CD4-positive, alpha-beta T cell treated with Interferon gamma for 1 hour (primary cell): ENCODE data around the gene SIRPB1.
"Not testable (repeated sequence)": the region's sequence is repeated elsewhere in the genome, so short reads cannot be mapped to it uniquely, and the experiment has no call there.

Experiments used
- DNase-seq: peaks from one replicate; pipeline ENCODE4 v3.0.0-alpha.2; 2020

Gene SIRPB1

DNA sequence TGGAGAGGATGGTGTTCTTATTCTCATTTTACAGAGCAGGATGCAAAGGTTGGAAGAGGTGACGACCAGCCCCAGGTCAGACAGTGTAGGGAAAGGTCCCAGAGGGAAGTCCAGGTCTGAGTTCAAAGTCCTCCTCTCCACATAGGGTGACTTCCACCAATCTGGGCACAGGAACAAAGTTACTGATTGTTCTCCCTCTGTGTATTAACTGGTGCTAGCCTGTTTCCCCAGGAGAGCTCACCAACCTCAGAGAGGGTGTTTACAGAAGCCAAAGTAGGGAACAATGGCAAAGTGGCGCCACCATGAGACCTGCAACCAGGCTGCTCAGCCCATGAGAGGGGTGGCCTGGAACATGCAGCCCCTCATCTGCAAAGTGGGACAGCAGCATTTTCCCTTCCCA, 16.8 kb upstream of the SIRPB1 start:
- no peak for DNase-seq

DNA sequence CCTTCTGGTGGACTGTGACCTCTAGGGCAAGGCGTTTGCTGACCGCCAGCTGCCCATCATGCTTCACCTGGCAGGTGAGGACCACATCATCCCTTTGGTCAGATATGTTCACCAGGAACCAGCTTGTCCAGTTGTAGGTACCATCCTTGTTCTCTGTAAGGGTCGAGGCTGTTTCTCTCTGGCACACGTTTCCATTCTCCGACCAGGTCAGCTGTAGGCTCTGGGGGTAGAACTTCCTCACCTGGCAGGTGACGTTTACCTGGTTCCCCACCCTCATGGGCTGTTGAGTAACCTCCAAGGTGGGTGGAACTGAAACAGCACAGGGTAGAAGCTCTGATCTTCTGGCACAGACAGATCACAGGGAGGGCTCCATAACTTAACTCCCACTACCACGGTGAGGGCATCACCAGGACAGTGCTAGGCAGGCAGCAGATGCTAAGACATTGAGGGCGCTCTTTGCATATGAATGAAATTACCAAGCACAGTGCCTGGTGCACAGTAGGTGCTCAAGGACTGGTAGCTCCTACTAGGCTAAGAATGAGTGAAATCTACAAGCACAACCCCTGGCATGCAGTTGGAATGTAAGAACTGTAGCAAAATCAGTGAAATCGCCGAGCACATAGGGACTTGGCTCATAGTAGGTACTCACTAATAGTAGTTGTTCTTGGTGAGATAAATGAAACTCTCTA, 15.6 kb upstream of the SIRPB1 start:
- DNase-seq = no peak

DNA sequence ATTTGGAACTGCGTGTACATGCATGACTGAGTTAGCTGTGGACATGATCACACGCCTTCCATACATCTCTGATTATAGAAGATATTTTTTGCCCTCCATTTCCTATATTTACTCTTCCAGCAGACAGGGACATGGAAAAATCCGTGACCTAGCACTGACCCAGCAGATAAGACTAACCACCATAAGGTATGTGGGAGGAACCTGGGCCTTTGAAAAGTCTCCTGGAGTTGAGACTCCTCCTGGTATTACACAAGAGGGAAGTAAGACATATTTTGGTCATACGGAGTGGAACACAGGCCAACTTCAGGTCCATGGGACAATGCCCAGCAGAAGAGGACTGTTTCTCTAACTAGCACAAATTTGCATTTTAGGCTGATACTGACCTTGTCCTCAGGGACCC, 13.7 kb upstream of the SIRPB1 start:
- DNase-seq = no peak

DNA sequence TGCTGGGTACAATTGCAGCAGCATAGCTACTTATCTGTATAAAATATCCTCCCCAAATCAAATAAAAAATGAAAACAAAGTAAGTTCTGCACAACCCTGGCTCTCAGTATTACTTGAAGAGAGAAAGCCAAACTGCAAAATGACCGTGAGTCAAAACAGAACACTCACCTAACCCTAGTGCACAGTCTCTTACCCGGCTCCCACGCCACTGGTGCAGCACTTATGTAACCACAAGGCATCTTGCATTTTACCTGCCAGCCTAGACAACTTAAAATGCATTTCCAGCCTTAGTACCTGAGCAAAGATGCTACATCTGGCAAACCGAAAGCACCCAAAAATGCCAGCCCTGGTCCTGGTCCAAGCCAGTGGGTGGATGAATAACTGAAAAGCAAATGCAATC, 12.4 kb upstream of the SIRPB1 start:
- no peak for DNase-seq

DNA sequence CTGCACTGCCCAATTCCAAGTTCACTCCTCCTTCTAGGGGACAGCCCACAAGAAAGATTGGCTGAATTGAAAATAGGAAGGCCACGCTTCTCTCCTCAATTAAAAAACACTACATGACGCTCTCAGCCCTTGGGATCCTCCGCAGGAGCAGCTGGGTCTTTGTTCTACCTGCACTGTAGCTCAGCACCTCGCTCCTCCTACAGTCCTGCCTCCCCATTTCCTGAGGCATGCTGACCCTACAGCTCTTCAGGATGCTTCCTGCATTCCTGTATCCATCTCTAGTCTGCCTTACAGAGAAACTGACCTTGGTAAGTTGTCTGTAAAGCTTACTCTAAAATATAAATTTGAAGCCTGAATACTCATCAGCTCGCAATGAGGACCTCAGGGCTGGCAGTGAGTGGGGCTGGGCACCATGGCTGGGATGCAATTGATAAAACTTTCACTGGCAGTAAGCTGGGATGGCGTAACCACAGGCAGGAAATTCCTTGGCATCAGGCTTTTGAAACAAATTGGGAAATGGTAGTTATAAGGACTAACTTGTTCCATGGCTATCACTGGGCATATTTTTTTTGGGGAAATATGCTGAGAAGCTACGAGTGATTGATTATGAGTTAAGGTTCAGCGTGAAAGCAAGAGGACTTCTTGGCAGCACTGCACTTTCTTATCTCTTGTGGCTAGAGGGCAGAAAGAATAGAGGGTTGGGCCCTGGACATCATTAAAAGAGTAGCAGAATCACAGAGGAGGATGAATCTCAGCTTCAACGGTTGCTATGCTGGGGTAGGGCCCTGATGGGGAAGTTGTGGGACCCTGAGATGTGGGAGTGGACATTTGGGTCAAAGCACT, 11.7 kb upstream of the SIRPB1 start:
- DNase-seq = no peak

DNA sequence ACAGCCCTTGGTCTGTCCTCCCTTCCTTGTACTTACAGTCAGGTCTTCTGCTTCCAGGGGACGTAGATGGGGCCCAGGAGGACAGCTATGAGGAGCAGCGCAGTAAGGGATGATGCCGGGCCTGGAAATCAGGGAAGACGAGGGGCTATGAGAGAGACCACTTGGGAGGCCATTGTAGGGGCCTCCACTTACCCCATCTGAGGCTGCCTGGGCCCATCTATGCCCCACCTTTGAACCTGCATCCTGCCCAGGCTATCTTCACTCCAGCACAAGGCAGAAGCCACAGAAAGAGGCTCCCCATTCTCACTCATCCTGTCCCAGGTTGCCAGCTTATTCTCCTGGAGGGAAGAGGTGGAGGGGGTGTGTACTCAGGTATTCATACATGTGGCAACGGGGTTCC, 10.4 kb upstream of the SIRPB1 start:
- no peak for DNase-seq

DNA sequence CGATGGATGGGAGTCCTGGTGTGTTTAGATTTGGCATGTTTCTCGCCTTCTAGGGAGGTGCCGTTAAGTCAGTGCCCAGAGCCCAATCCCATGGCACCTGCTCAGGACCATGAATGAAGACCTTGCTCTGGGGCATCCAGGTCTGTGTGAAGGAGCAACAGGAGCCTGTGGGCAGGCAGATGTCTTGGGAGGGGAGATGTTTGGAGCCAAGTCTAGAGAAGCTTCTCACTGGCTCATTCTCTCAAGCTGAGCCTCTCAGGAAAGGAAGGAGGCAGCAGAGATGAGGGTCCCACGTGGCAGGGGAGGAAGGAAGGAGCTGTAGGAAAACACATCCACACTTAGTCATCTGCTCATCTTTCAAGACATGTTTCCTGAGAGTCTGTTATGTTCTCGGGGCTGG, 9.5 kb upstream of the SIRPB1 start:
- DNase-seq = no peak

DNA sequence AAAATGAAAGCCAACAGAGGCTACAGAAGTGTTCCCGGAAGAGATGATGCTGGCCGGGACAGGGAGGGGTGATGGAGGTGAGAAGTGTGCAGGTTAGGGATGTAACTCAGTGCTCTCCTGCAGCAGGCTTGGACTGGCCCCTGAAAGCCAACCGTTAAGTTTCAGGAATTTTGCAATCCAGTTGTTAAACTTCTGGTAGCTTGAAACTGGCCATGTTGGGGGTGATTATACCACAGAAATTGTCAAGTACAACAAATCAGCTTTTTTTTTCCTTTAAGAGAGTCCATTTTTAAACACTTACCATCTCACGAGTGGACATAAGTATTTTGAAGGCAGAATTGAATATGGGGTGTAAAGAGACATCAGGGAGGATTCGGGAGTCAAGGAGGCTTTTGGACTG, 8.8 kb upstream of the SIRPB1 start:
- no peak for DNase-seq

DNA sequence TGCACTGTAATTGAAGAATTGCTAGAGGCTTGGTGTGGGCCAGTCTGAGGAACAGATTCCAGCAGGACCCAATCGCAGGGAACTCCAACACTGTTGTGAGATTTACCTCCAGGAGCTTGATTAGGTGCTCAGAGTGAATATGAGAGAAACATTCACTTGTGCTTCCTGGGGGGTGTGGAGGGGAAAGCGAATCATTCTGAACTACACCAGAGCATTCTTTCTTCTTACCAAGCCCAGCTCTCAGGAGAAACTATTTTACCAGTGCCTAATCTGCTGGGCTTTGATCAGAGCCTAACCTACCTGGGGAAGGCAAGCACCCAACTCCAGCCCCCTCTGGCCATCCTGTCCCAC, 7.4 kb upstream of the SIRPB1 start:
- DNase-seq = no peak

DNA sequence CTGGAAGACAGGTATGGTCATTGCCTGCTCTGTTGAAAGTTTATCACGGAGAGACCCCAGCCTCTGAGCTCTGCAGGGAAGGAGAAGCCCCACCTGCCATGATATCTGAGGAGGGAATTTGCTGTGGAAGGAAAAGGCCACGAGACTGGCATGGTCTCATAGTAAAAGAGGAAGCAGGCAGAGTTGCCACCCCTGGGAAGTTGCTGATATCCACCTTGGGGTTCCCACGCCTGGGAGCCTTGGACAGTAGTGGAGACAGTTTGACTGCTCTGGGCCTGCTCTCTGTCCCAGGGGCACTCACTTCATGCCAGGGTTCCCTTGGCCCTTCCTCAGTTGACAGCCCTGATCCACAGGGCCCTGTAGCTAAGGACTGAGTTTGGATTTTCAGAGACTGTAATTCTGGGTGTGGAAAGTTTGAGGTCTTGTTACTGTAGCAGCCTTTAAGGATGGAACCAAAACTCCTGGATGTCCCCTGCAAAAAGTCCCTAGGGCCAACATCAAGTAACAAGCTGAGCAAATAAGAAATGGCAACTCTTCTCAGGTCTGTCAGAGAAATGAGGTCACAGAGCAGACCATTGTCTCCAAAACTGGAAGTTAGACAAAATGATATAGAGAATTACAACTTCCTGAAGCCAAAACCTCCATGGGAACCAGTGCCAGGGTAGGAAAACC, 6.9 kb upstream of the SIRPB1 start:
- DNase-seq = no peak

DNA sequence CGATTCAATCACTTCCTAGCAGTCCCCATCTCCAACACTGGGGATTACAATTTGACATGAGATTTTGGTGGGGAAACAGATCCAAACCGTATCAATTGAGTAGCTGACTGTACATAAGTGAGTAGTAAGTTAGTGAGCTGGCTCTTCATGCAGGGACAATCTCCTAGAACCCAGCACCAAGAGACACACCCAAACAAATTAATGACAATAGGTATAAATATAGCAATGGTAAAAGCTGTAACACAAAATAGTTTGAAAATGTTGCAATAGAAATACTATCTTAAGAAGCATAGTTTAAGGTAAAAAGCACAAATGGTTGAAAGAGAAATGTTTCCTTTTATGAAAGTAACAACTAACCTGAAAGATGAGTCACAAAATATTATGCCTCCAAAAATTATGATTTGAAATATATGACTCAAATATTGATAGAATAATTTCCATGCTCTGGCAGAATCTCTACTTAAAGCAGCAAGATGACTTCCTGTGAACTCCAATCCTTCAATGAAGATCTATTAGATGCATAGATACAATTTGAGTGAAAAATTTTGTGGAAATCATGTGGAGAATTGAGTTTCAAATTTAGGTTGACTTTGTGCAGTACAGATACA, 5.4 kb upstream of the SIRPB1 start:
- DNase-seq = no peak

DNA sequence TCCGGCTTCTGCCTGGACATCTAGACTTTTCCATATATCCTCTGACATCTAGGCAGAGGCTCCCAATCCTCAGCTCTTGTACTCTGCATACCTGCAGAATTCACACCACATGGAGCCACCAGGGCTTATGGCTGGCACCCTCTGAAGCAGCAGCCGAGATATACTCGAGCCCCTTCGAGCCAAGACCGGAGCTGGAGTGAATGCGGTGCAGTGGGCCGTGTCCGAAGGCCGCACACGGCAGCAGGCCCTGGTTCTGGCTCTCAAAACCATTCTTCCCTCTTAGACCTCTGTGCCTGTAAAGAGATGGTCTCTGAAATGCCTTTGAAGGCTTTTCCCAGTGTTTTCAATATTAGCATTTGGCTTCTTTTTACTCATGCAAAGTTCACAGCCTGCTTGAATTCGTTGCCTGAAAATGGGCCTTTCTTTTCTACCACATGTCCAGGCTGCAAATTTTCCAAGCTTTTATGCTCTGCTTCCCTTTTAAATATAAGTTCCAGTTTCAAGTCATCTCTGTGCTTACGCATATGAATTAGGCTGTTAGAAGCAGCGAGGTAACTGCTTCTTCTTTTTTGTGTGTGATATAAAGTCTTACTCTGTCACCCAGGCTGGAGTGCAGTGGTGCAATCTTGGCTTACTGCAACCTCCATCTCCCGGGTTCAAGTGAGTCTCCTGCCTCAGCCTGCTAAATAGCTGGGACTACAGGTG, 3.8 kb upstream of the SIRPB1 start:
- no peak for DNase-seq

DNA sequence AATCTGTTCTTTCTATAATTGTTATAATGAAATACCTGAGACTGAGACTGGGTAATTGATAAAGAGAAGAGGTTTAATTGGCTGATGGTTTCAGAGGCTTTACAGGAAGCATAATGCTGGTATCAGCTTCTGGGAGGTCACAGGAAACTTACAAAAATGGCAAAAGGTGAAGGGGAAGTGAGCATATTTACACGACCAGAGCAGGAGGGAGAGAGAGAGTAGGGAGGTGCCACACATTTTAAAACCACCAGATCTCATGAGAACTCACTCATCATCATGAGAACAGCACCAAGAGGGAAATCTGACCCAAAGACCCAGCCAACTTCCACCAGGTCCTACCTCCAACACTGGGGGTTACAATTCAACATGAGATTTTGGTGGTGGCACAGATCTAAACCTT, 2.6 kb upstream of the SIRPB1 start:
- no peak for DNase-seq

DNA sequence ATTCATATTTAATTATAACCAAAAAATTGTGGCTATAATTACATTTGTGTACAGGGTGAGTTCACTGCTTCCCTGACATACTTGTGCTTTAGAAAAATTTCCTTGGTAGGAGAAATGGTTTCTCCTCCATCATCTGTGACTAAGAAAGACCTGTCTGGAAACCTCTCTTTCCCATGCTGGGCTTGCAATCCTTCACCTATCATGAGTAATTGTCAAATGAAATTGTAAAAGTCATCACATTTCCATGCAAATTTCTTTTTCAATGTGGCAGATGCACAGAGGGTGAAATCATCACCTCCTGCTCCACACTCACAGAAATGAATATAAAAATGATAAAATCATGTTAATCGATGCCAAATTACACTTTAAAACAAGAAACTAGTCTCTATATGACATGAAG, 1.5 kb upstream of the SIRPB1 start:
- DNase-seq = no peak

DNA sequence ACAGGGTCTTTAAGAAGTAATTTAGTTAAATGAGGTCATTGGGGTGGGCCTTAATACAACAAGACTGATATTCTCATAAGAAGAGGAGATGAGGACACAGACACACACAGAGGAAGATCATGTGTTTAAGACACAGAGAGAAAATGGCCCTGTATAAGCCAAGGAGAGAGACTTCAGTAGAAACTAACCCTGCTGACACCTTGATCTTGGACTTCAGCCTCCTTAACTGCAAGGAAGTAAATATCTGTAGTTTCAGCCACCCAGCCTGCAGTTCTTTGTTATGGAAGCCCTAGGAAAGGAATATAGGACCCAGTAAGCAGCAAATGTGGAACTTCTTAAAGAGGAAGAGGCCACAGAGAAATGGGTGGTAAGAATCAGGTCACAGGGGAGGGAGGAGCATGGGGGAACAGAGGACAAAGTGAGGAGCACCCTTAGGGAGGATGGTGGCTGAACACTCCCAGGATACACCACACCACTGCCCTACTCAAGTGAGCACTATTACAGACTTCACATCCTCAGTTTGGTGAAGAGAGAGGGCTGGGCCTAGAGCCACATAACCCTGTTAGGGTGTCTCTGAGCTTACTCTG, 762 bp downstream of the SIRPB1 start:
- DNase-seq = no peak

DNA sequence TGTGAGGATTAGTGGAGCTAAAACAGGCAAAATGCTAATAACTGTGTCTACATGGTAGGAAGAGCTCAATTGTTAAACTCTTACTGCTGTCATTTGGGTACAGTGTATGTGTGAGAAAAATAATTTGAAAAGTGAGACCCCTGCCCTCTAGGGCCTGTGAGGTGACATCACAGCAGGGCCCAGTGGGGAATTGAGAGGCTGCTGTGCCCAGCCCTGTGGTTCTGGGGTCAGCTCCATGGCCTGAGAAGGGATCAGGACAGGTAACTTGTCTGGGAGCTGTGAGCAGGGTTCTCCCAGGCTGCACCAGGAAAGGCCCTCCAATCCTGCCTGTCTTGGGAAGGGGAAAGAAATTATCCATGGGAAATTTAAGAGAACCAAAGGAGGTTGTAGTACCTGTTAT, 1.3 kb downstream of the SIRPB1 start:
- no peak for DNase-seq

DNA sequence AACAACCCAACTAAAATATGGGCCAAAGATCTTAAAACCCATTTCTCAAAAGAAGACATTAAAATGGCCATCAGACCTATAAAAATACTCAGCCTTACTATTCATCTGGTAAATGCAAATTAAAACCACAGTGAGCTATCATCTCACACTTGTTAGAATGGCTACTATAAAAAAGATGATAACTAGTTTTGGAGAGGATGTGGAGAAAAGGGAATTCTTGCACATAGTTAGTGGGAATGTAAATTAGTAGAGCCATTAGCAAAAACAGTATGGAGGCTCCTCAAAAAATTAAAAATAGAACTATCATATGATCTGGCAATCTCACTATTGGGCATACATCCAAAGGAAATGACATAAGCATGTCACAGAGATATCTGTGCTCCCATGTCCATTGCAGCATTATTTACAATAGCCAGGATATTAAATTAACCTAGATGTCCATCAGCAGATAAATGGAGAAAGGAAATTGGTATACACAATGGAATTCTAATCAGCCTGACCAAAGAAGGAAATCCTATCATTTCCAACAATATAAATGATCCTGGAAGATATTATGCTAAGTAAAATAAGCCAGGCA, 2.9 kb downstream of the SIRPB1 start:
- DNase-seq = no peak

DNA sequence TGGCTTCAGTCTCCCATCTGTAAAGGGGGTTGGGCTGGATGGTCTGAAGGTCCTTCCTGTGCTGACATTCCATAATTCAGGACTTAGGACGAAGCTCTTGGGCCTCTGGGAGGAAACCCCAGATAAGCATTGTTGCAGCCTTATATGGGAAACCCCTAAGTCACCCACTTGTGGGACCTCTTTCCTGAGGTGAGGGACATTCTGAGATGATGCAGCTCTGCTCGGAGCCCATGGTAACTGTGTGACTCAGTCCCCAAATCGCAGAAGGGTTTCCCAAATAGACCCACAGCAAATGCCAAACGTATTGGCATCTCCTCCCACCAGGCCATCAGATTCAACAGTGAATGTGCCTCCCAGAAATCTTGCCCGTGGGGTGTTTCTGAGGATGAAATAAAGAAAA, 9.4 kb downstream of the SIRPB1 start:
- not testable (repeated sequence) for DNase-seq

DNA sequence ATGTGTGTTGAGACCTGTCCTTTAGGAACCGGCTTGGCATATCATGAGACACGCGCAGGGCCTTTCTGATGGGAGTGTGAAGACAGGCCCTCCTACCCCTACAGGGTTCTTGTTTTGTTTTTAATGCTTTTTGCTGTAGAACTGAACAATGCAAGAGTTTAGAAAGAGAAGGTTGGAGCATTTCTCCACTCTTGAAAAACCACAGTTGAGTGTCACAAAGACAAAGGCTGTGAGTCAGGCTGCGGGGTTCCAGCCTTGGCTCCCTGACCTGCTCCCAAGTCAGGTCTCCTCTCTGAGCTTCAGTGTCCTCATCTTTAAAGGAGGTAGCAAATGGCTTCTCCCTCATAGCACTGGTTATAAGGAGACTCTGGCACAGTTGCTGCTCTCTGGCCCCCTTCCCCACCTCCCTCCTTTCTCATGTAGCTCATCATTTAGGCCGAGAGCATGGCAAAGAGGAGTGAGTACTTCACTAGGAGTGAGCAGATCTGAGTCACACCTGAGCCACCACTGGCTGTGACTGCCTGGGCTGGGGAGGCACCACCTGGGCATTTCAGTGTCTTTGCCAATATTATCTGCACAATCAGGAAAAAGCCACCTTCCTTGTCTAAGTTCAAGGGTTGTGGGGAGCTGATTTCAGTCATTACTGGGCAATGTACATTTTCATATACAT, 11.0 kb downstream of the SIRPB1 start:
- DNase-seq = not testable (repeated sequence)

DNA sequence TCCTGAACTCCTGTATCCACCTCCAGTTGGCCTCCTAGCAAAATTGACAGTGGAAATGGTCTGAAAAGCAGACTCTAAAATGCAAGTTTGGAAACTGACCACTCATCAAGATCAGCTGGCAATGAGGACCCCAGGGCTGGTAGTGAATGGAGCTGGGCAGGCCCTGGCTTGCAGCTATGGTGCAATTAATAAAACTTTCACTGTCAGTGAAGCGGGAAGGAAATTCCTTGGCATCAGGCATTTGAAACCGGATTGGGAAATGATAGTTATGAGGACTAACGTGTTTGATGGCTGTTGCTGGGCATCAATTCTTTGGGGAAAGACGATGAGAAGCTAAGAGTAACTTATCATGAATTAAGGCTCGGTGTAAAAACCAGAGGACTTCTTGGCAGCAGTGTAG, 19.1 kb downstream of the SIRPB1 start:
- no peak for DNase-seq

DNA sequence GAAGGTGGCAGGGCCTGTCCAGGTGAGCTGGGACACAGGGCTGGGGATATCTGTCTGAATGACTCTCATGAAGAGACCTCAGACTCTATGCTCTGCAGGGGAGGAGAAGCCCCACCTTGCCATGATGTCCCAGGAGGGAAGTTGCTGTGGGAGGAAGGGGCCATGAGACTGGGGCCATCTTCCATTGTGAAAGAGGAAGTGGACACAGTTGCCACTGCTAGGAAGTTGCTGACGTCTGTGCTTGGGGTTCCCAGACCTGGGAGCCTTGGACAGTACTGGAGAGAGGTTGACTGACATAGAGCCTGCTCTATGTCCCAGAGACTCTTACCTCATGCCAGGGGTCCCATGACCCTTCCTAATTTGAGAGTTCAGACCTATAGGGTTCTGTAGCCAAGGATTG, 24.5 kb downstream of the SIRPB1 start:
- no peak for DNase-seq
